Esophagus mucosa (tissue), 1 donor: Measurements from ENCODE around the gene C15orf62. TPM values are rescaled to one million over a fixed set of nuclear protein-coding genes. Genes with fewer than 3 reads are reported as not detected.

Experiments
- ATAC-seq: fragments of 200-7000 bp; cut with Tn5 transposase; one replicate; pipeline ENCODE4 v1.9.1; 2020
- total RNA-seq: library from RNA; stranded (reverse); gene quantifications from one replicate; pipeline ENCODE4 v1.2.4, GENCODE V29; 2023
- donor health status: DM: yes; HTN: yes; CAD: no.

C15orf62 gene
- total RNA-seq, 1 donor from 2014 or later = 4.0 TPM

DNA sequence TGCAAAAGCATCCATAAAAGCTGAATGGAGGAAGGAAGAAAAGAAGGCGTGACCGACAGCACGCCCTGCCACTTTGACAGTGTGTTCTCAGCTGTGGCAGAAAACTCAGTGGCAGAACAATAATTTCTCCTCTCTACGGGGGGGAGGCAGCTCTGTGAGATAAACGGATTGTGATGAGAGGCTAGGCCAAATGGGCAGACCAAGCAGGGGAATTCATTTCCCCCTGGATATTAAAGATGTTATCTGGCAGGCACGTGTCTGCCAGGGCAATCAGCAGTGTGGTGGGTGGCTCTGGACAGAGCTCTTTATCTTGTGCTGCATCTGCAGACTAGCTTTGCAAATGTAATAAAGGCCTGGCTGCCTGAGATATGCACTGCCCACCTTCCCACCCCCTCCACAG, 12.8 kb upstream of the C15orf62 start:
- no peak for ATAC-seq

- no peak for ATAC-seq
These were observed 9.8 kb upstream of the C15orf62 start for GRCh38 chr15:40759961-40760360.

- peak; percentile 8 for ATAC-seq
These were observed 6.6 kb upstream of the C15orf62 start for GRCh38 chr15:40762919-40763800.

GRCh38 chr15:40763801-40764628, 5.8 kb upstream of the C15orf62 start, which contains the start of gene GCHFR:
Gene GCHFR, plus strand, starts transcription at chr15:40764068. Its CDS starts 113 bp downstream, at chr15:40764181.
- peak; percentile 39 for ATAC-seq

DNA sequence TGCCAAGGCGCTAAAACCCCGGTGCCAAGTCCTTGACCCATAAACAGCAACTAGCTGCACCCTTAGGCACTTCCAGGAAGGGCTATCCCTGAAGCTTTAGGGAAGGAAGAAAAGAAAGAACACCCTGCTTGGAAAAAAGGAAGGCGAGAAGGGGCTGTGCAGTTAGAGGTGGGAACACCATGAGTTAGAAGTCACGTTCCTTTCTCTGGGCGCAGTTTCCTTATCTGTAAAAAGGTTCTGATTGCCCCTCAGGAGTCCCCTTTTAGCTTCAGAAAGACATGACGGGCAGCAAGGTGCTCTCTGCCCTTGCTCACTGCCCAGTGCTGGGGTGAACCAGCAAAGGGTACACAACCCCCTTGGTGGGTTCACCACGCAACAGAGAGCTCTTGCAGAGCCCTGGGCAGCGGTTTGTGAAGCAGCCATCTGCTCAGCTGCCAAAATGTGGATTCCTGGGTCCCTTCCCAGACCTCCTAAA, 5.1 kb upstream of the C15orf62 start:
- no peak for ATAC-seq

- no peak for ATAC-seq
These were observed 3.5 kb upstream of the C15orf62 start for GRCh38 chr15:40766194-40766815.

GRCh38 chr15:40766906-40767837, 2.6 kb upstream of the C15orf62 start:
- peak; percentile 9 for ATAC-seq

DNA sequence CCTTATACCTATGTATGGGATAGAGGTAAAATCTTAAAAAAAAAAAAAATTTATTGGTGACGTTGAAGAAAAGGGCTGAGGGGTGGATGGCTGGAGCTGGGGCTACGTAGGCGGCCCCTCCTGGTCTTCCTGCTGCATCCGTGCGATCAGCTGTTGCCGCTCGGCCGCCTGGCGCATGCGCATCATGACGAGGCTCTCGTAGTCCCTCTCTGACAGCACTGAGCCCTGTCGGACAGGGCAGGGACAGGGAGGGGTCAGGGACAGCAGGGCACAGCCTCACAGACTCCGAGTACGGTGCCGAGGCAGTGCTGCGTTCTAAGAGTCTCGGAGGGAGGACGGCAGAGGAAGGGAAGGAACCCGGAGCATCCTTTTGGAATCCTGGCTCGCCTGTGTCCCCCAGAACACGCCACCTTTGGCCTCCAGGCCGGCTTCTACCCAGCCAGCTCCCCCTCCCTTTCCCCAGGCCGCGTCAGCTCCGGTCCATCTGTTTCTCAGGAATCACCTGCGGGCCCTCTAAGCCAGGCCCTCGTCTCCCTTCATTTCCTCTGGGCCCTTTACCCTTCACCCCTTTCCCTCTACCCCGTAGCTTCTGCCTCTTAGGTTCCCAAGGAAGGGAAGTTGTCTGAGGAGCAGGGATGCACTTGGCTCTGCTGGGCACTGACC, 1.8 kb upstream of the C15orf62 start:
- ATAC-seq = no peak

- peak; percentile 28 for ATAC-seq
These were observed 1.1 kb upstream of the C15orf62 start for GRCh38 chr15:40768521-40769273.

GRCh38 chr15:40770147-40770721, 454 bp downstream of the C15orf62 start:
- no peak for ATAC-seq

GRCh38 chr15:40771242-40771641, 1.5 kb downstream of the C15orf62 start:
- ATAC-seq = no peak

DNA sequence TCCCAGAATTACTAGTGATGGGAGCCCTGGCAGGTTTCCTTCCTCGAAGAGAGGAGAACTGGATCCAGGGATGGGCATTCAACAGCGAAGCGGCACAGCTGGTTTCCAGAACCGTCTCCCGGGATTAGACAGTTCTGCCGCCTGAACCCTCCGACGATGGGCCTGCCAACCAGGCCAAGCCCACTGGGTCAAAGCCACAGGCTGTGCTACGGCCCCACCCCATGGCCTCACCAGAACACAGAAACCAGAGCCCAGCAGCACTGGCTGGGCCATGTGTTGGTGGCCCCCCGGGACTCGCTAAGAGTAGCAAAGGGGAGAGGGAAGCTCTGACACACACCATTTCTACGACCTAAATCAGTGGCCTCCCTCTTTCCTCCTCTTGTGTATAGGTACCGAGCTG, 2.2 kb downstream of the C15orf62 start:
- no peak for ATAC-seq

- no peak for ATAC-seq
These were observed 3.7 kb downstream of the C15orf62 start for GRCh38 chr15:40773496-40773895.

DNA sequence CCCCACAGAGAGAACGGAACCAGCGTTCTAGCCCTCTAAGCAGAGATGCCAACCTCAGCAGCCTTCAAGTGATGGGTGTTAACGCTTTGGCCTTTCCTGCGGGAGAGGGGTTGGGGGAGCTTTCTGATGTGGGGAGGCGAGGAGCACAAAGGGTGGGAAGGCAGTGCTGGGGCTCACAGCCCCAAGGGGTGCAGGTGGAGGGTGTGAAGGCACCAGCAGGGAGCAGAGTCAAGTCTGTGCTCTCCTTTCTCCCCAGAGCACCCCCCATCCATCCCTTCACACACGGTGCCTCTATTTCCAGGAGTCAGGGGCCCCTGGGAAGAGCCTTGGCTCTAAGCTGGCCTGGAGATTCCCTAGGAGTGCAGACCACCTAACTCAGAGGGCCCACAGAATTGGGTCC, 4.1 kb downstream of the C15orf62 start:
- ATAC-seq = no peak

- ATAC-seq = no peak
These were observed 5.2 kb downstream of the C15orf62 start for GRCh38 chr15:40775007-40775406.

DNA sequence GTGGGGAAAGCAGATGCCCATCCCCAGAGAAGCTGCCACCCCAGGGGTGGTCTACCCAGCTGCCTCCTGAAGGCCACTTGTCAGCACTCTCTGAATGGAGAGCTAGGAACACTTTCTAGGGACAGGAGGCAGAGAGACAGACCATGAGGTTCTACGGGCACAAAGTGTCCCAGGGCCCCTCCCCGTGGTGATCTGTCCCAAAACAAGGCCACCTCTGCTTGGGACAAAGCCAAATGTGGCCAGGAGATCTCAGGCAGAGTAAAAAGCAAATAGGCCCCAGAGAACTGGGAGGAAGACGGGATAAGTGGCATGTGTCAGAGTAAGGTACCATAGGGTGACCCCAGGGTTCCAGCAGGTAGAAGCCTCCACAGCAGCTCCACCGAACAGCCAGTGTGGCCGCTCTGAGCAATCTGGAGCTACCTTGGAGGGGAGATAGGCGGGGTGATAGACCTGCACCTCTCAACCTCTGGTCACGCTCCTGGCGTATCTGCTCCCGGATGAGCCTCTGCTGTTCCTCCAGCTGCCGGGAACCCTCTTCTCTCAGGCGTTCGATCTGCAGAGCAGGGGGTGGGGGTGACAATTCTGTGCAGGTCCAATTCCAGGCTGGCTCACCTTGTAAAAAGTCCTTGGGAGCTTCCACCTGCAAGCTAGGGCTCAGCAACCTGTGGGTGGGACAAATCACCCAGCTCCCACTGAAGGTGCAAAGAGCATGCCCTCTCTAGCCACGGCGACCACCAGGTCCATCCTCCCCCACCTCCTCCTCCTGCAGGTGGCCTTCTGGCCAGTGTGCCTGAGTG, 6.2 kb downstream of the C15orf62 start:
- no peak for ATAC-seq

DNA sequence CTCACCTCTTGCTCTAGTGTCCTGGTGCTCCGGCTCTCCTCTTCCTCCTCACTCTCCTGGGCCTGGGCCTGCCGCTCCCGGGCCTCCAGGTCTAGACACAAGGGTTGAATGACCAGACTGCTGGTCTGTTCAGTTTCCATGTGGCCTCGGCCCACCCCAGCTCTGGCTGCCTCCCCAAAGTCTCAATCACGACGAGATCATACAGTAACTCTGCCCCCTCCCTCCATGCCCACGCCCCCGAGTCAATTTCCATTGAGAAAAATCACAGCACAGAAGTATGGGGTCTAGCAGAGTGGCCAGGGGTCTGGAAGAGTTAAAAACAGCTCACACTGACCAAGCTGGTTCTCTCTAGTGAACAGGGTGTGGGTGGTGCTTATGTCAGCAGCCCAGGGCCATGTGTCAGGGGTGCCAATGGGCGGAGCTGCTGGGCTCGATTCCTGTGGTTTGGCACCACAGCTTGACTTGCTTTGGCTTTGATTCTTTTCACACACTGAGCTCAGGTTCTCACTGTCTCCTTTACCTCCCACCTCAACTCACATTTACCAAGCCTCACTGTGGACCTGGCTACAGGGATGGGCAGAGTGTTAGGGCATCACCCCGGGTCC, 6.9 kb downstream of the C15orf62 start:
- peak; percentile 95 for ATAC-seq

DNA sequence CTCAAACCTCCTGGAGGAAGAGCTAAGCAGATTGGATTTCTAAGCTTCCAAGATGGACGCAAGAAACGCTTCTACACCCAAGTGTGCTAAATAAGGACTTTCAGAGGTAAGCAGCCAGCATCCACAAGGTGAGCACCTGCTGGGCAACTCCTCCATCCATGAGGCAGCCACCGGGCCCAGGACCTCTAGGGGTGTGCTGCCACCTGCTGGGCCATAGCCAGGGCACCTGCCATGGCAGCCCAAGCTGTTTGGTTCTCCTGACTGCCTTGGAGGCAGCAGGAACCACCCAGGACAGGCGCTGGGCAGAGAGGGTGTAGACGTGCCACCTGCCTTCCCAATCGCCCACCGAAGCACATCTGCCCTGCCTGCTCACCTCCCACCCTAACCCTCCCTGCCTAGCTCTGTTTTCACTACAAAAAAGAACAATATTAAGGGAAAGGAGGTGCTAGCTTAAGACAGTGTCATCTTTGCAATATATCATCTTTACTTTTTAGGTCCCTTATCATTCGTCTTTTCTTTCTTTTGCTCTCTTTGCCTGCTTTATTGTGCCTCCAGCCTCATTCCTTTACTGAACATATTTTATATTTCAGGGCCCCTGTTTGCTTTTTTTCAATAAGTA, 12.9 kb downstream of the C15orf62 start:
- ATAC-seq = peak; percentile 85
